Panc1 (cell line): Measurements from ENCODE around the gene PKNOX2. TPM values are rescaled to one million over a fixed set of nuclear protein-coding genes. Genes with fewer than 3 reads are reported as not detected.

Source experiments
- ATAC-seq: fragments of 200-7000 bp; cut with Tn5 transposase; 2 replicates; pipeline ENCODE4 v1.9.1; 2020; ENCODE audit warnings: mild to moderate bottlenecking, moderate library complexity
- BruUV-seq: library from RNA; stranded (reverse); fragments of 400-500 nt; replicated peaks from 2 replicates; lab custom pipeline; 2021; lab: Mats Ljungman, UMichigan
- CTCF ChIA-PET: fragments of 300-600 bp; sonication (Branson Sonifier 250); formaldehyde crosslinking; loops from one replicate; lab custom pipeline; 2022; ENCODE audit warnings: antibody characterized with exemption; lab: Charles Lee
- POLR2A ChIA-PET: fragments of 300-600 bp; sonication (Branson Sonifier 250); formaldehyde crosslinking; loops from one replicate; lab custom pipeline; 2022; ENCODE audit warnings: antibody characterized with exemption; lab: Charles Lee
- DNase-seq: peaks from one replicate; pipeline ENCODE4 v3.0.0-alpha.2; 2010; ENCODE audit warnings: low read depth, low spot score
- H3K27ac ChIP-seq: 2 replicates; pipeline ENCODE4 v1.5.1; 2011; ENCODE audit warnings: mild to moderate bottlenecking, low read length, inconsistent platforms
- H3K27me3 ChIP-seq: fragments of 200-500 bp; sonication (Bioruptor generic); 2 replicates; pipeline ENCODE4 v1.6.0; 2014; ENCODE audit warnings: low read length, inconsistent platforms; ENCODE audit not compliant: control insufficient read depth, insufficient read depth
- H3K36me3 ChIP-seq: fragments of 200-500 bp; sonication (Bioruptor generic); 2 replicates; pipeline ENCODE4 v1.5.1; 2014; ENCODE audit warnings: inconsistent platforms, mild to moderate bottlenecking, low read length, moderate library complexity; ENCODE audit not compliant: control insufficient read depth, insufficient read depth
- H3K4me1 ChIP-seq: 2 replicates; pipeline ENCODE4 v1.5.1; 2011; ENCODE audit warnings: inconsistent platforms, mild to moderate bottlenecking, low read length, moderate library complexity; ENCODE audit not compliant: control insufficient read depth, insufficient read depth
- H3K4me3 ChIP-seq, 2 experiments: 2 replicates each; pipeline ENCODE4 v1.5.1; 2011 to 2012; ENCODE audit warnings: low read depth in 2 of 2, low read length in 2 of 2, mild to moderate bottlenecking in 2 of 2, inconsistent platforms in 1 of 2, moderate library complexity in 1 of 2
- H3K9me3 ChIP-seq: fragments of 200-500 bp; sonication (Bioruptor generic); 2 replicates; pipeline ENCODE4 v1.5.1; 2014; ENCODE audit warnings: low read depth, mild to moderate bottlenecking, inconsistent platforms, low read length, moderate library complexity; ENCODE audit not compliant: control insufficient read depth, insufficient read depth
- CTCF ChIP-seq: fragments of 450-650 bp; IDR thresholded peaks from 2 replicates; pipeline ENCODE4 v1.5.1; 2017; ENCODE audit warnings: mild to moderate bottlenecking
- POLR2AphosphoS5 ChIP-seq: IDR thresholded peaks from 2 replicates; pipeline ENCODE4 v1.6.1; 2012; ENCODE audit warnings: mild to moderate bottlenecking, low read depth, low read length, moderate library complexity
- REST ChIP-seq, 2 experiments: IDR thresholded peaks; 2 replicates each; pipeline ENCODE4 v1.6.1; 2011 to 2012; ENCODE audit warnings: low read depth in 2 of 2, control low read depth in 1 of 2, low read length in 1 of 2, mild to moderate bottlenecking in 1 of 2, moderate library complexity in 1 of 2; ENCODE audit not compliant: insufficient read depth in 1 of 2
- SIN3A ChIP-seq: IDR thresholded peaks from 2 replicates; pipeline ENCODE4 v1.6.1; 2012; ENCODE audit warnings: low read depth, mild to moderate bottlenecking, low read length, moderate library complexity, borderline replicate concordance; ENCODE audit not compliant: insufficient read depth
- TCF7L2 ChIP-seq: IDR thresholded peaks from 2 replicates; pipeline ENCODE4 v1.6.1; 2011; ENCODE audit warnings: mild to moderate bottlenecking, low read depth, low read length, inconsistent platforms
- in situ Hi-C: cut with HindIII; loops from 2 replicates; pipeline ENCODE4 v1.10.0; 2016; ENCODE audit warnings: low sequenced_read_pairs, low pct_unique_long_range_greater_than_20kb
- intact Hi-C: fragments of 100-400 bp; cut with micrococcal nuclease; formaldehyde crosslinking; loops from one replicate; pipeline ENCODE4 v1.10.0; 2022; ENCODE audit not compliant: unreplicated experiment
- total RNA-seq: library from RNA; stranded (reverse); gene quantifications from one replicate; pipeline ENCODE4 v1.2.1, GENCODE V29; 2021; ENCODE audit not compliant: unreplicated experiment

PKNOX2 gene
- total RNA-seq, 1 experiment from 2014 or later = not detected

GRCh38 chr11:125384825-125385224, 220.3 kb downstream of the PKNOX2 start:
- ChIA-PET CTCF (no interaction called here), POLR2A (no interaction called here)
- H3K4me3 ChIP-seq = no peak overlapping the region
- no peaks in the 10 kb centered on the region for H3K9me3 ChIP-seq
- DNase-seq (no peak), ATAC-seq (no peak)
- no peaks in the 10 kb centered on the region for H3K4me1 ChIP-seq
- in situ Hi-C loops = no loop called here
- peaks cover 28% of the 10 kb centered on the region for H3K27me3 ChIP-seq
- H3K36me3 ChIP-seq = no peaks in the 10 kb centered on the region
- intact Hi-C loops = no loop called here
- TF ChIP-seq SIN3A (no peak), CTCF (no peak), REST (IDR thresholded peaks at IDR 0.05; ENCODE audit: insufficient read depth in 1 of 2, low read depth in 2 of 2, low read length in 1 of 2) (no peak), POLR2AphosphoS5 (no peak), TCF7L2 (no peak)
- BruUV-seq = no TSS peak
- H3K27ac ChIP-seq = no peak overlapping the region

GRCh38 chr11:125387901-125388300, 223.3 kb downstream of the PKNOX2 start:
- ChIA-PET POLR2A (no interaction called here), CTCF (no interaction called here)
- in situ Hi-C loops (no loop called here), intact Hi-C loops (no loop called here)
- H3K9me3 ChIP-seq = no peaks in the 10 kb centered on the region
- TF ChIP-seq POLR2AphosphoS5 = no peak
- no peak for TF ChIP-seq REST (IDR thresholded peaks at IDR 0.05; ENCODE audit: insufficient read depth in 1 of 2, low read depth in 2 of 2, low read length in 1 of 2)
- TF ChIP-seq CTCF = no peak
- TF ChIP-seq SIN3A = no peak
- TF ChIP-seq TCF7L2 = no peak
- no peak overlapping the region for H3K27ac ChIP-seq
- H3K4me3 ChIP-seq = no peak overlapping the region
- no peaks in the 10 kb centered on the region for H3K4me1 ChIP-seq
- peaks cover 26% of the 10 kb centered on the region for H3K27me3 ChIP-seq
- DNase-seq (no peak), ATAC-seq (no peak)
- no peaks in the 10 kb centered on the region for H3K36me3 ChIP-seq
- no TSS peak for BruUV-seq
